HepG2 (cell line): ENCODE measurements around the gene BMX.

Source experiments
- BHLHE40 ChIP-seq: IDR thresholded peaks from 2 replicates; pipeline ENCODE4 v1.6.1; 2011; ENCODE audit warnings: low read length, improper control_type of control experiment
- ESRRA ChIP-seq: sonication (generic); formaldehyde crosslinking; IDR thresholded peaks from 2 replicates; pipeline ENCODE4 v1.5.1; 2020; ENCODE audit warnings: mild to moderate bottlenecking, low read depth, missing genetic modification reagents
- MED1 ChIP-seq: sonication (generic); formaldehyde crosslinking; IDR thresholded peaks from 2 replicates; pipeline ENCODE4 v1.4.0; 2020; ENCODE audit warnings: missing genetic modification reagents
- PCBP2 ChIP-seq: fragments of 200-400 bp; formaldehyde crosslinking; optimal IDR thresholded peaks from 2 replicates; pipeline ENCODE3; 2018; ENCODE audit warnings: low read length, low read depth; ENCODE audit not compliant: poor library complexity, severe bottlenecking
- SMYD3 ChIP-seq: sonication (generic); formaldehyde crosslinking; IDR thresholded peaks from 2 replicates; pipeline ENCODE4 v1.8.1; 2023; ENCODE audit warnings: mild to moderate bottlenecking, missing genetic modification reagents
- ZNF30 ChIP-seq: sonication (generic); formaldehyde crosslinking; IDR thresholded peaks from 2 replicates; pipeline ENCODE4 v1.5.0; 2020; ENCODE audit warnings: mild to moderate bottlenecking, missing genetic modification reagents
- ZNF383 ChIP-seq: sonication (generic); formaldehyde crosslinking; IDR thresholded peaks from 2 replicates; pipeline ENCODE4 v1.4.0; 2020; ENCODE audit warnings: missing genetic modification reagents, mild to moderate bottlenecking, borderline replicate concordance
- TF ChIP-seq, protein P1 (sequence below): sonication (generic); formaldehyde crosslinking; IDR thresholded peaks from 2 replicates; pipeline ENCODE4 v1.4.0; 2020; ENCODE audit warnings: missing genetic modification reagents

DNA sequence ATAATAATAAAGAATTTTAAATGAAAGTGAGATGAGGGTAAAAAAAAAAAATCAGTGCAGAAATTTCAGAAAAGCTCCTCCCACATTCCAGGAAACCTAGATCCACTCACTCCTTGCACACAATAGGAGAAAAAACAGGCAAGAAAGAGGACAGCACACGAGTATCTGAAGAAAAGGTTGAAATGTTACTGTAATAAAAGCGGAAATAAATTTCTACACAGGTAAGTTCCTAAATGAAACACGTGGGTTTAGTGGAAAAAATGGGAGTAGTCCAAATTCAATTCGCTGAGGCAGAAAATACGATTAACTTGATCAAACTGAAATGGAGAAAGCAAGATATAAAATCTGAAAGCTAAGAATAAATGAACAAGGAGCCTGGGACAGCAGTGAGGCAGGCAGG is 102.2 kb downstream of the BMX start:
- no peak for TF ChIP-seq PCBP2
- no peak for TF ChIP-seq MED1 (CRISPR knock-in tag)
- TF ChIP-seq BHLHE40: no peak
- TF ChIP-seq SMYD3 (CRISPR knock-in tag): no peak
- TF ChIP-seq, protein P1, sequence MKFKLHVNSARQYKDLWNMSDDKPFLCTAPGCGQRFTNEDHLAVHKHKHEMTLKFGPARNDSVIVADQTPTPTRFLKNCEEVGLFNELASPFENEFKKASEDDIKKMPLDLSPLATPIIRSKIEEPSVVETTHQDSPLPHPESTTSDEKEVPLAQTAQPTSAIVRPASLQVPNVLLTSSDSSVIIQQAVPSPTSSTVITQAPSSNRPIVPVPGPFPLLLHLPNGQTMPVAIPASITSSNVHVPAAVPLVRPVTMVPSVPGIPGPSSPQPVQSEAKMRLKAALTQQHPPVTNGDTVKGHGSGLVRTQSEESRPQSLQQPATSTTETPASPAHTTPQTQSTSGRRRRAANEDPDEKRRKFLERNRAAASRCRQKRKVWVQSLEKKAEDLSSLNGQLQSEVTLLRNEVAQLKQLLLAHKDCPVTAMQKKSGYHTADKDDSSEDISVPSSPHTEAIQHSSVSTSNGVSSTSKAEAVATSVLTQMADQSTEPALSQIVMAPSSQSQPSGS (CRISPR knock-in tag): no peak
- no peak for TF ChIP-seq ESRRA (CRISPR knock-in tag)
- TF ChIP-seq ZNF30 (CRISPR knock-in tag): no peak
- TF ChIP-seq ZNF383: no peak
